A673 (cell line): Measurements from ENCODE around the gene TMBIM1. TPM values are rescaled to one million over a fixed set of nuclear protein-coding genes. Genes with fewer than 3 reads are reported as not detected.
"Not testable (repeated sequence)": the region's sequence is repeated elsewhere in the genome, so short reads cannot be mapped to it uniquely, and the experiment has no call there.

ENCODE experiments used
- BruUV-seq: library from RNA; stranded (reverse); fragments of 400-500 nt; replicated peaks from 2 replicates; lab custom pipeline; 2021; lab: Mats Ljungman, UMichigan
- CTCF ChIA-PET: fragments of 300-600 bp; sonication (Branson Sonifier 250); formaldehyde crosslinking; loops from one replicate; lab custom pipeline; 2022; ENCODE audit warnings: antibody characterized with exemption; lab: Charles Lee
- POLR2A ChIA-PET: fragments of 300-600 bp; sonication (Branson Sonifier 250); formaldehyde crosslinking; loops from one replicate; lab custom pipeline; 2022; ENCODE audit warnings: antibody characterized with exemption; ENCODE audit not compliant: low non-redundant PET; lab: Charles Lee
- DNase-seq: peaks from one replicate; pipeline ENCODE4 v3.0.0-alpha.2; 2015; ENCODE audit warnings: low spot score
- H3K27ac ChIP-seq: fragments of 200-600 bp; sonication (generic); 2 replicates; pipeline ENCODE4 v1.5.1; 2016; ENCODE audit warnings: mixed run types, low read depth, mild to moderate bottlenecking, mixed read lengths, antibody characterized with exemption, low read length; ENCODE audit not compliant: poor library complexity, severe bottlenecking
- H3K27me3 ChIP-seq: fragments of 200-600 bp; sonication (generic); replicated peaks from 2 replicates; pipeline ENCODE4 v1.6.1; 2017; ENCODE audit warnings: mixed run types, low read depth, mild to moderate bottlenecking, mixed read lengths, antibody characterized with exemption, low read length; ENCODE audit not compliant: insufficient read depth, poor library complexity
- H3K36me3 ChIP-seq: fragments of 200-600 bp; sonication (generic); 2 replicates; pipeline ENCODE4 v1.6.1; 2016; ENCODE audit warnings: mixed run types, mild to moderate bottlenecking, mixed read lengths, antibody characterized with exemption, low read length; ENCODE audit not compliant: insufficient read depth, poor library complexity, severe bottlenecking
- H3K4me1 ChIP-seq: fragments of 200-600 bp; sonication (generic); 2 replicates; pipeline ENCODE4 v1.6.1; 2017; ENCODE audit warnings: mixed run types, mild to moderate bottlenecking, mixed read lengths, antibody characterized with exemption, low read length; ENCODE audit not compliant: insufficient read depth, poor library complexity, severe bottlenecking
- H3K4me3 ChIP-seq: fragments of 200-600 bp; sonication (generic); 2 replicates; pipeline ENCODE4 v1.5.1; 2016; ENCODE audit warnings: low read depth, mixed run types, mild to moderate bottlenecking, mixed read lengths, low read length; ENCODE audit not compliant: poor library complexity, severe bottlenecking
- H3K9me3 ChIP-seq: fragments of 200-600 bp; sonication (generic); 2 replicates; pipeline ENCODE4 v1.6.1; 2016; ENCODE audit warnings: mixed run types, low read depth, mild to moderate bottlenecking, mixed read lengths, antibody characterized with exemption, low read length; ENCODE audit not compliant: poor library complexity, severe bottlenecking
- EZH2 ChIP-seq: fragments of 200-600 bp; sonication (generic); IDR thresholded peaks from 2 replicates; pipeline ENCODE4 v1.6.1; 2017; ENCODE audit warnings: borderline replicate concordance, low read depth, mild to moderate bottlenecking, mixed read lengths, antibody characterized with exemption, low read length; ENCODE audit not compliant: poor library complexity, severe bottlenecking
- intact Hi-C: fragments of 100-400 bp; cut with micrococcal nuclease; formaldehyde crosslinking; loops from one replicate; pipeline ENCODE4 v1.10.0; 2022; ENCODE audit not compliant: unreplicated experiment
- total RNA-seq: library from RNA; stranded (reverse); gene quantifications from 2 replicates; pipeline ENCODE4 v1.2.3, GENCODE V29; 2021
- TF ChIP-seq, protein P1 (sequence below): fragments of 300-800, 200-600 bp; sonication (generic); conservative IDR thresholded peaks from 2 replicates; pipeline ENCODE4 v1.5.1; 2017; ENCODE audit warnings: low read depth, mild to moderate bottlenecking, antibody characterized with exemption, low read length, moderate library complexity, mixed read lengths

TMBIM1 gene
- total RNA-seq, 1 experiment from 2014 or later: 43.9 TPM

GRCh38 chr2:218317835-218318234 is 25.5 kb upstream of the TMBIM1 start:
- POLR2A ChIA-PET: no interaction called here
- Histone ChIP-seq H3K4me3 (no peak overlapping the region), H3K4me1 (peaks cover 13% of the 10 kb centered on the region), H3K27ac (no peak overlapping the region), H3K27me3 (no peaks in the 10 kb centered on the region), H3K36me3 (no peaks in the 10 kb centered on the region), H3K9me3 (no peaks in the 10 kb centered on the region)
- no peak for TF ChIP-seq EZH2
- TF ChIP-seq, protein P1, sequence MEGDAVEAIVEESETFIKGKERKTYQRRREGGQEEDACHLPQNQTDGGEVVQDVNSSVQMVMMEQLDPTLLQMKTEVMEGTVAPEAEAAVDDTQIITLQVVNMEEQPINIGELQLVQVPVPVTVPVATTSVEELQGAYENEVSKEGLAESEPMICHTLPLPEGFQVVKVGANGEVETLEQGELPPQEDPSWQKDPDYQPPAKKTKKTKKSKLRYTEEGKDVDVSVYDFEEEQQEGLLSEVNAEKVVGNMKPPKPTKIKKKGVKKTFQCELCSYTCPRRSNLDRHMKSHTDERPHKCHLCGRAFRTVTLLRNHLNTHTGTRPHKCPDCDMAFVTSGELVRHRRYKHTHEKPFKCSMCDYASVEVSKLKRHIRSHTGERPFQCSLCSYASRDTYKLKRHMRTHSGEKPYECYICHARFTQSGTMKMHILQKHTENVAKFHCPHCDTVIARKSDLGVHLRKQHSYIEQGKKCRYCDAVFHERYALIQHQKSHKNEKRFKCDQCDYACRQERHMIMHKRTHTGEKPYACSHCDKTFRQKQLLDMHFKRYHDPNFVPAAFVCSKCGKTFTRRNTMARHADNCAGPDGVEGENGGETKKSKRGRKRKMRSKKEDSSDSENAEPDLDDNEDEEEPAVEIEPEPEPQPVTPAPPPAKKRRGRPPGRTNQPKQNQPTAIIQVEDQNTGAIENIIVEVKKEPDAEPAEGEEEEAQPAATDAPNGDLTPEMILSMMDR: no peak
- BruUV-seq: no TSS peak
- intact Hi-C loops: no loop called here
- CTCF ChIA-PET: no interaction called here
- DNase-seq: no peak

GRCh38 chr2:218317303-218317630 is 25.0 kb upstream of the TMBIM1 start:
- Histone ChIP-seq H3K4me3 (no peak overlapping the region), H3K9me3 (no peaks in the 10 kb centered on the region), H3K4me1 (peaks cover 9% of the 10 kb centered on the region), H3K27ac (no peak overlapping the region), H3K36me3 (no peaks in the 10 kb centered on the region), H3K27me3 (no peaks in the 10 kb centered on the region)
- no peak for DNase-seq
- ChIA-PET CTCF (no interaction called here), POLR2A (no interaction called here)
- intact Hi-C loops: no loop called here
- no TSS peak for BruUV-seq
- TF ChIP-seq, protein P1: no peak
- no peak for TF ChIP-seq EZH2

- intact Hi-C loops: no loop called here
- Histone ChIP-seq H3K36me3 (no peaks in the 10 kb centered on the region), H3K4me1 (peaks cover 3% of the 10 kb centered on the region), H3K27me3 (no peaks in the 10 kb centered on the region), H3K27ac (no peak overlapping the region), H3K4me3 (no peak overlapping the region), H3K9me3 (no peaks in the 10 kb centered on the region)
- no peak for DNase-seq
- CTCF ChIA-PET: no interaction called here
- TF ChIP-seq, protein P1: no peak
- no peak for TF ChIP-seq EZH2
- no TSS peak for BruUV-seq
- POLR2A ChIA-PET: no interaction called here
Observed at GRCh38 chr2:218315397-218315796, 23.1 kb upstream of the TMBIM1 start.

DNA sequence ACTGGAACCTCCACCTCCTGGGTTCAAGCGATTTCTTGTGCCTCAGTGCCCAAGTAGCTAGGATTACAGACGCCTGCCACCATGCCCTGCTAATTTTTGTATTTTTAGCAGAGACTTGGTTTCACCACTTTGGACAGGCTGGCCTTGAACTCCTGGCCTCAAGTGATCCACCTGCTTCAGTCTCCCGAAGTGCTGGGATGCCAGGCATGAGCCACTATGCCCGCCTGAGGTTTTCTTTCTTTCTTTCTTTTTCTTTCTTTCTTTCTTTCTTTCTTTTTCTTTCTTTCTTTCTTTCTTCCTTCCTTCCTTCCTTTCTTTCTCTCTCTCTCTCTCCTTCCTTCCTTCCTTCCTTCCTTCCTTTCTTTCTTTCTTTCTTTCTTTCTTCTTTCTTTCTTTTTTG is 22.5 kb upstream of the TMBIM1 start:
- BruUV-seq, H3K4me1 ChIP-seq, CTCF ChIA-PET, H3K36me3 ChIP-seq, DNase-seq, POLR2A ChIA-PET, H3K27me3 ChIP-seq, intact Hi-C loops, H3K27ac ChIP-seq, H3K9me3 ChIP-seq, H3K4me3 ChIP-seq: not testable (repeated sequence)
